Fibroblast of gingiva (primary cell): ENCODE measurements around the gene NSD2.
A peak's percentile ranks its signal among the peaks of the same experiment; 100 is the strongest.
"Not testable (repeated sequence)": the region's sequence is repeated elsewhere in the genome, so short reads cannot be mapped to it uniquely, and the experiment has no call there.

Source experiments
- DNase-seq: peaks from one replicate; pipeline ENCODE4 v3.0.0-alpha.2; 2011; ENCODE audit warnings: low read depth

The NSD2 gene

DNA sequence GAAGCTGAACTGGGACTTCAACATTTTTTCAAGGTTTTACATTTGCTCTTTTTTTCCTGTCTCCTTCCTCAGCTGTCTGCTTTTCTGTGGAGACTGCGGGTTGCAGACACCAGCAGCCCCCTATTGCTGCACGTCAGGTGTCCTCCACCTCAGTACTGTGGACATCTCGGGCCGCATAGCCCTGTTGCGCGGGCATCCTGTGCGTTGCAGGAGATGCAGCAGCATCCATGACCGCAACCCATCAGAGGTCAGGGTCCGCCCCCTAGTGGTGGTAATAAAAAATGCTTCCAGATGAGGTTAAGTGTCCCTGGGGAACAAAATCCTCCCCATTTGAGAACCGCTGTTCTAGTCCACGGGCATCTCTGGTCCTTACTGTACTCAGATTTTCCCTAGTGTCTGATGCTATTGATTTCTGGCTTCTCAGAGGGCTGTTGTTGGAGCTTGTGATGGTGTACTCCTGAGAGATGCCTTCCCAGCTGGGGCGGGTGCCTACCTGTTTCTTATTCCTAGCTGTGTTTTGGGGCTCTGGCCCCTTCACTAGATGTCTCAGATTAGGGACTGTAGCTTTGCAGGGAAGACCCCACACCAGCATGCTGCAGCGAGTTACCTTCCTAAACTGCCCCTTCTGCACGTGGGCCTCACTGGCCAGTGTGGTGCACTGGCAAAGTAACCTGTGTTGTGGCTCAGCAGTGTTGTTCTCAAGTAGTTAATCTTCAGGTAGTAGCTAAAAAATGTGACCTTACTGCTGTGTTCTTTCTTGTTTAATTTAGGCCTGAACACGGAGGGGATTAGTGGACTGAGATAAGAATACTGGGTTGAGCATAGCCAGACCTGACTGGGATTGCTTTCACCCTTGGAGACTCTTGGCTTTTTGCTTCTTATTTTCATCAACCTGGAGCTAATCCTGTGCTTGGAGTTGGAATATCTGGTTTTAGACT, 28.2 kb downstream of the NSD2 start:
- peak; percentile 74 for DNase-seq

DNA sequence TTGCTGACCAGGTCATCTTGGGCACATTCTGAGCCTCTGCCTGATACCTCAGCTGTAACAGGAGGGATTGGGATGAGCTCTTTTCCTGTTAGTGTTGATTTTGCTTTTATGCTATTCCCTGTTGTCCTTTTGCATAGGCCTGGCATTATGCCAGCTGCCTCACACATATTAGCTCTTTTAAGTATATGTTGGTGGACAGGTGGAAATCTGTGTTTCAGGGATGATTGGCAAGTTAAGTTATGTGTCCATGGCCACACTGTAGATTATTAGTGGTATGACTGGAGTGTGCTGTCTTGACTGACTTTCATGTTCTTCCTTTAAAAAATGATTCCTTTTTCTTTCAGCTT, 28.9 kb downstream of the NSD2 start:
- no peak for DNase-seq

DNA sequence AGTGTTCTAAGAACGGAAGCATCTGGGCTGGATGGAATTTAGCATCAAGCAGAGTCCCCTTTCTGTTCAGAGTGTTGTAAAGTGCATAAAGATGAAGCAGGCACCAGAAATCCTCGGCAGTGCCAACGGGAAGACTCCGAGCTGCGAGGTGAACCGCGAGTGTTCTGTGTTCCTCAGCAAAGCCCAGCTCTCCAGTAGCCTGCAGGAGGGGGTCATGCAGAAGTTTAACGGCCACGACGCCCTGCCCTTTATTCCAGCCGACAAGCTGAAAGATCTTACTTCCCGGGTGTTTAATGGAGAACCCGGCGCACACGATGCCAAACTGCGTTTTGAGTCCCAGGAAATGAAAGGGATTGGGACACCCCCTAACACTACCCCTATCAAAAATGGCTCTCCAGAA, 29.4 kb downstream of the NSD2 start:
- DNase-seq: no peak

DNA sequence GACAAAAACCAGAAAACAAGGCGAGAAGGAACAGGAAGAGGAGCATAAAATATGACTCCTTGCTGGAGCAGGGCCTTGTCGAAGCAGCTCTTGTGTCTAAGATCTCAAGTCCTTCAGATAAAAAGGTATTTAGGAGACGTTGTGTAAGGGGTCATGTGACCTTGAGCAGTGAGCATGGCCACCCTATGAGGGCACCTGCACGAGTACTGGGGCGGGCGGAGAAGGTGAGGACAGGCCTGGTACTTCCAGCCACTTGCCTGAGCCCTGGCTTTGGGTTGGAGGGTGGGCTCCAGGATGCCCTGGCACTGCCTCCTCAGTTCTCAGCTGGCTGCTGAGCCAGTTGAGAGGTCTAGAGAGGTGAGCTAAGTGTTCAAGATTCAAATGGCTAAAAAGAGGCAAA, 29.9 kb downstream of the NSD2 start:
- no peak for DNase-seq

DNA sequence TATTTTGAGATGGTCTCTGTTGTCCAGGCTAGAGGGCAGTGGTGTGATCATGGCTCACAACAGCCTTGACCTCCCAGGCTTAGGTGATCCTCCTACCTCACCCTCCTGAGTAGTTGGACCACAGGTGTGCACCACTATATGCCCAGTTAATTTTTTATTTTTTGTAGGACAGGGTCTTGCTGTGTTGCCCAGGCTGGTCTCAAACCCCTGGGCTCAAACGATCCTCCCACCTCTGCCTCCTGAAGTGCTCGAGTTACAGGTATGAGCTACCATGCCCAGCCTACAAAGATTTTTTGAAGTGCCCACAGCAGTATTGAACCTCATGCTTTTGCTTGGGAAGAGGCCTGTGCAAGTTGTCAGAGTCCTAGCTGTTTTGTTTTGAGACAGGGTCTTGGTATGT, 31.1 kb downstream of the NSD2 start:
- no peak for DNase-seq

DNA sequence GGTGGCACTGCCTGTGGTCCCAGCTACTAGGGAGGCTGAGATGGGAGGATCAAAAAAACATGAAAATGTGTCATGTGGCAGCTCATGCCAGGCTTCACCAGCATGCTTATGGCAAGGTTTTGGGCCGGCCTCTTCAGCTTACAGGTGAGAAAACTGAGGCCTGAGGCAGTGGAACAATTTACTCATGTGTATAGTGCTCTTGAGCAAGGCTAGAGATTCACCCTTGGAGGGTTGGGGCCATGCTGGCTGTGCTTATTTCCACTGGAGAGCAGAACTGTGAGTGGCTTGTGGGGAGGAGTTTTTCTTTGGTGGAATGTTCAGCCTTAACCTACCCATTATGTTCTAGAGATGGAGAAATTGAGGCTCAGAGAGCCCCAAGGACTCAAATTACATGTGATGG, 31.8 kb downstream of the NSD2 start:
- DNase-seq: no peak

DNA sequence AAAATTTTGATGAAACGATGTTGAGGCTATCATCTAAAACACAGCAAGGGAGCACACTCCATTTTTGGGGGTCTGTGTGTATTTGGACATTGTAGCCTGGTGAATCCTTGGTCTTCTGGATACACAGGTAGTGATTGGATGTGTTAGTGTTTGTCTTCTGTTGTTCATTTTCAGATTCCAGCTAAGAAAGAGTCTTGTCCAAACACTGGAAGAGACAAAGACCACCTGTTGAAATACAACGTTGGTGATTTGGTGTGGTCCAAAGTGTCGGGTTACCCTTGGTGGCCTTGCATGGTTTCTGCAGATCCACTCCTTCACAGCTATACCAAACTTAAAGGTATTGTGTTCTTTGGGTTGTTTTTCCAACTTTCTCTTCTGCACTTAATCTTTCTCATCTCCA, 32.8 kb downstream of the NSD2 start:
- DNase-seq: no peak

DNA sequence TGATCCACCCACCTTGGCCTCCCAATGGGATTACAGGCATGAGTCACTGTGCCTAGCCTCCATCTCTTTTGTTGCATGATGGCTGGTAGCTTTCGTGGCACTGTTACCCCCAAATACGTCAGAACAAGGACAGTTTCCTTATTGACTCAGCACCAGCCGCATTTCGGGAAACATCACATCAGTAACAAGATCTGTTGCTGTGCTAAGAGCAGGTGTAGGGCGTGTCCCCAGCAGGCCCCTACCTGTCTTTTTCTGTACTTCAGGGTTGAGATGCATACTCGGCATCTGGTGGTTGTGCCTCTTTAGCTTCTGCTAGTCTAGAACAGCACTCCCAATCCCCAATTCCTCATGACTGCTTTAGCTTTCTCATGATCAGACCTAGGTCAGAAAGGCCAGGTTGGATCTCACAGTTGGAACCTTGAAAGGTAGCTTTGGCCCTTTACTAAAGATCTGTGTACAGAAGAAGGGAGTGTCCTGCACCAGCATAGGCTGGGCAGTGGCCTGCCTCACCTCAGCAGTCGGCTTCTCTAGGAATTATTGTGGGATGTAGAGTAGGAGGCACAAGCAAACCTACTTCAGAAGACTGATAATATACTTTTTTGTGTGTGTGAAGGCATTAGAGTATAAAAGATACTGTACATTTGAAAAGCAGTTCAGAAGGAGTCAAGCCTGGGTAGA, 36.8 kb downstream of the NSD2 start:
- no peak for DNase-seq

DNA sequence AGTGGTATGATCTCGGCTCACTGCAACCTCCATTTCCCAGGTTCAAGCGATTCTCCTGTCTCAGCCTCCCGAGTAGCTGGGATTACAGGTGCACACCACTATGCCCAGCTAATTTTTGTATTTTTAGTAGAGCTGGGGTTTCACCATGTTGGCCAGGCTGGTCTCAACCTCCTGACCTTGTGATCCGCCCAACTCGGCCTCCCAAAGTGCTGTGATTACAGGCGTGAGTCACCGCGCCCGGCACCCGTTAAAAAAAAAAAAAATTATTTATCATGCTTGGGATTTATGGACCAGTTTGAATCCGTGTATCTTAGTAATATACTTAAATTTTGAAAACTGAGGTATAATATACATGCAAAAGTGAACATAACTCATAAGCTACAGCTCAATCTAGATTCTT, 38.5 kb downstream of the NSD2 start:
- not testable (repeated sequence) for DNase-seq

DNA sequence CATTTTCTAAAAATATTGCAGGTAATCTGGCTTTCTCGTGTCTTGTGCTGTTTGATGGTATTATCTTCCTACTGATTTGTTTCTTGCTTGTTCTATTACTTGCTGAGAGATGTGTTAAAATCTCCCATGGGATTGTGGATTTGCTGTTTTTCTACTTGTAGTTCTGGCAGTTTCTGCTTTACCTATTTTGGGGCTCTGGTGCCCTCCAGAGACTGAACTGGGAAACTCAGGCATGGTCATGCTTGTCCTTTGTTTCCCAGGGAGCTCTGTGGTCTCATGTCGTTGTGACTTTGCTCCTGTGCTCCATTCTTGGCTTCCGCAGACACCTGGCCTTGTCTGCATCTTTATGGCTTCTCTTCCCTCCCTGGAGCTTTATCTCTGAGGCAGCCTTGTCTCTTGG, 39.5 kb downstream of the NSD2 start:
- peak; percentile 71 for DNase-seq

DNA sequence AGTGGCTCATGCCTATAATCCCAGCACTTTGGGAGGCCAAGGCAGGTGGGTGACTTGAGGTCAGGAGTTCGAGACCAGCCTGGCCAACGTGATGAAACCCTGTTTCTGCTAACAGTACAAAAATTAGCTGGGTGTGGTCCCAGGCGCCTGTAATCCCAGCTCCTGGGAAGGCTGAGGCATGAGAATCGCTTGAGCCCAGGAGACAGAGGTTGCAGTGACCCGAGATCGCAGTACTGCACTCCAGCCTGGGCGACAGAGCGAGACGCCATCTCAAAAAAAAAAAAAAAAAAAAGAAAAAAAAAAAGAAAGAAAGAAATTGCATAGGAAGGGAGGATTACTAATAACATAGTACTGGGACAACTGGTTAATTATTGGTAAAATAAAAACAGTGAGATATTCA, 40.1 kb downstream of the NSD2 start:
- not testable (repeated sequence) for DNase-seq

DNA sequence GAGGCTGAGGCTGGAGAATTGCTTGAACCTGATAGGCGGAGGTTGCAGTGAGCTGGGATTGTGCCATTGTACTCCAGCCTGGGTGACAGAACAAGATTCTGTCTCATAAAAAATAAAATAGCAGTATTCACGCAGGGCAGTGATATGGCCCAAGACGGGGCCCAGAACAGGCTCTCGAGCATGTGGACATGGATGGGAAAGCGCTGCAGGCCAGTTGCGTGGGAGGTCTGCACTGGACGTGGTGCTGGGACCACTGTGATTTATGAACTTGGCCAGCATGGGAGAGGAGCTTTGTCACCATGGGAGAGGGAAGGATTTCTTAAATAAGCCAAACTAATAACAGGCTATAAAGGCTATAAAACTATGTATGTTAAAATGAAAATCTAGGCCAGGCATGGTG, 51.6 kb downstream of the NSD2 start:
- no peak for DNase-seq

DNA sequence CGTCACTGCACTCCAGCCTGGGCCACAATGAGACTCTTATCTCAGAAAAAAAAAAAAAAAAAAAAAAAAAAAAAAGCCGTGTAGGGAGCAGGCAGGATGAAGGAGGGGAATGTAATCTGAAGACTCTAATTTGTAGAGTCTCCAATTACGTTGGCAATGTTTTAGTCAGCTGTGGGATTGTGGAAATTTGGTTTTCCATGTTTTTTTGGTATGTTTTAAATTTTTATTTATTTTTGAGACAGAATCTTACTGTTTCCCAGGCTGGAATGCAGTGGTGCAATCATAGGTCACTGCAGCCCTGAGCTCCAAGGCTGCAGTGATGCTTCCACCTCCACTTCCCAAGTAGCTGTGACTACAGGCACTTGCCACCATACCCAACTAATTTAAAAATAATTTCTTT, 56.5 kb downstream of the NSD2 start:
- peak; percentile 61 for DNase-seq

DNA sequence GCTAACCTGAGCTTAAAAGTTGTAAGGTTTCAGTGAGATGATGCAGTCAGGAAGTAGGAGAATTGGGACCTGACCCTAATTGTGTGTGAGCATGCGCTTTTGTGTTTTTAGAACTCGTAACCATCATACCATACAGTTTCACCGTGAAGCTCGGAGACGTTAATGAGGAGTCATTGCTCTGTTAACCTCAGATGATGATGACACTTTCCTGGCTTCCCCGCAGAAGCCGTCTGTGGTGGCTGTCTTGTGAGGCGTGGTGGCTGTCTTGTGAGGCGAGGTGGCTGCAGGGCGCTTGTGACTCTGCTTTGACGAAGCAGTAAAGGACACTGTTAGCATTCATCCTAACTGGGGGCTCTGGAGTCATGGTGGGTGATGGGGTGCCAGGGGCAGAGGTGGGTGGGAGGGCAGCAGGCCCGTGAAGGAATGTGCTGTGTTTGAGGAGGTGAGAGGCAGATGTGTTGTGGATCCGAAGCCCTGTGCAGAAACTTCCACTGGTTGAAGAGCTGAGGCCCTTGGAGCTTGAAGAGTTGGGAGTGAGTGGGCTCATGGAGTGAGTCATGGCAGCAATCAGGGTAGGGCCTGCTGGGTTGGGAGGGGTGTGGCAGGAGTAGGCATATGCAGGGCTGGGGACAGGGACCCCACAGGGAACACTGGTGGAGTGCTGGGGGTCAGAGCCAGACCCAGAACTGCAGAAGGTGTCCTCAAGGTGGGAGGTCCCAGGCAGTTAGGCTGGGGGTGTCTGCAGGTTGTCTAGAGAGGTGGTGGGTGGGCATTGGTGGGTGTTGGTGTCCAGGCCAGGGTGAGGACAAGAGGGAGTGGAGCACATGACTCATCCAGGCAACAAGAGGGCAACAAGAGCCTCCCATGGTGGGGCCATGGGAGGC, 57.4 kb downstream of the NSD2 start:
- DNase-seq: no peak

DNA sequence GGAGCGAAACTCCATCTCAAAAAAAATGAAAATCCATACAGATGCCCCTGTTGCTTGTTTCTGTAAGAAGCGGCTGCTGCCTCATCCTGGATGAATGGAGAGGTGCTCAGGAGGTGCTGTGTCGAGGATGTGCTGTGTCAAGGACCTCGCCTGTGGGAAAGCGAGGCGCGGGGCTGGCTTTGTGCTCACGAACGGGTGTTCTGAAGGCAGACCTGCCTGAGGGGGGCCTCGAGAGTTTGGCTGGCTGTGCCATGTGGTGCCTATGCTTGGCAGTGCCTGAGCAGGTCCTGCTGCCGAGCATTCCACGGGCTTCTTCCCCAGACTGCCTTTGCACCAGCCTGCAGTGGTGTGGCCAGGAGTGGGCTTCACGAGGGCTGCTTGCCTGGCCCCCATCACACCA, 61.5 kb downstream of the NSD2 start:
- no peak for DNase-seq

DNA sequence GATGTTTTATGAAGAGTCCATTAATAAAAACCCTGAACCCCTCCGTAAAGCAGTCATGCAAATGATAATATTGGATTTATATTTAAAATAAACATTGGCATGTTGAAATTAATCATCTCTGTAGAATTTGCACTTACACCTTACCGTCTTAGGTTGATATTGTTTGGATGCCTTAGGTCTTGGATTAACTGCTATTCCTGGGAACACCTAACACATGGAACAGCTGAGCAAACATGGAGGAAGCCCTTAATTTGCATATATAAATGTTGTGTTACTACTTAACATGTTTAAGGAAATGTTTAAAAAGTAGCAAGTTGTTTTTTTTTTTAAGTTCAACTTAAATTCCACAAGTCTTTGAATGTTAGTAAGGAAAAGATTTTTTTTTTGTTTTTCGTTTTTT, 62.5 kb downstream of the NSD2 start:
- no peak for DNase-seq

DNA sequence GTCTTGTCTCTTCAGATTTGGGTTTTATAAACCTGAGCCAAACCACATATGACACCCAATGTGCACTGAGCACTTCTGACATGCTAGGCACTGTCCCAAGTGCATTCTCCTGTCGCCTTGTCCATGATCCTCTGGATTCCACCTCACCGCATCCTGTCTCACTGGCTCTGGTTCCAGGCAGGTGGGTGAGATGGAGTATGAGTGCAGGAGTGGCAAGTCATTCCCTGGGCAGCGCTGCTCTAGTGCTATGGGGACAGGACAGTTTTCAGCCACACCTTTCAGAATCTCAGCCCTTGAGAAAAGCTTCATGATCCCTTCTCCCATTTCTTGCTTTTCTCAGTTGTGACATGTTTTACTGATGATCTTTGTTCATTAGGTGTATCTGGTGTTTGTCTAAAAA, 66.4 kb downstream of the NSD2 start:
- DNase-seq: no peak

DNA sequence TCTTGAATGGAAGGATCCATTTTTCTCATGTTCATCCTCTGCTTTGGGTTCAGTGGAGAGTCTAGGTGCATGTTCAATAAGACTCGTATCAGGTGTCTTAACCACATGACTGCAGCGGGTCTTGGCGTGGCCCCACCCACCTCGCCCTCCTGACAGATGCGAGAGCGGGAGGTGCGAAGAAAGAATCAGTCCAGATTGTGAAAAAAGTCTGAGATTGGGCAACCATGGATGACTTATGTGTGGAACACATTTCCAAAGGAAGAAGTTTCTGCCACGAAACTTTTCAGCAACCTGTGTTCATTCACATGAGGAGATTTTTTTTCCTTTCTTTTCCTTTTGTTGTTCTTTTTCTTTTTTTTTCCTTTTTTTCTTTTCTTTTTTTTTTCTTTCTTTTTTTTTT, 66.8 kb downstream of the NSD2 start:
- peak; percentile 18 for DNase-seq

DNA sequence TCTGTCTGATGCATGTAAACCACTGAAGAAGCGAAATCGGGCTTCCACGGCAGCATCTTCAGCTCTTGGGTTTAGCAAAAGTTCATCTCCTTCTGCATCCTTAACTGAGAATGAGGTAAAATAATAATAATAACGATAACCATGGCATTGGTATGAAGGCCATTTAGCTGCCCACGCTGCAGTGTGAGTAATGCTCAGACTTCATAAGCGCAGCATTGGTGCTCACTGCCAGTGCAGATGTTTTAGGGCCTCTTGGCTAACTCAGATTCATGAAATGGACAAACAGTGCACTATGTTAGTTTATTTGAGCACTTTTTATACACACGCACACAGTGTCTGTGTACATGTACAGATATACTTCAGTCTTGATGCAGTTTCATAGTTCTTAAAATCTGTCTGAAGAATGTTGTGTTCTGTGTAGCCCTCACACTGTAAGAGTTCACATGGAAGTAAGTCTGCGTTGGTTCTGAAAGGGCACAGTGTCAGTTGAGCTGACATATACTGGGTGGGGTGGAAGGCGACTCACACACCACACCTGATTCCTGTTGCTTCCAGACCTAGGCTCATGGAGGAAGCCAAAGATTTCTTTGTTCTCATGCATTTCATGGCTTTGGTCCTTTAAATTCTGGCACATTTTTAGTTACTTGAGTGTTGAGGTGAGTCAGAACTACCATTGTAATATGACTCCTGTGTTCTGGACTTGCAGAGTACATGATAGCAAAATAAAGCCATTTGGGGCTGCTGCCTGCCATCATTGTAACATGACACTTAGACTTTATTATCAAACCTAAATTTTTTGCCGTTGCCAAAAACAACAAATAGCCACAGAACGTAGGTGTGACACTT, 68.7 kb downstream of the NSD2 start:
- DNase-seq: peak; percentile 80

DNA sequence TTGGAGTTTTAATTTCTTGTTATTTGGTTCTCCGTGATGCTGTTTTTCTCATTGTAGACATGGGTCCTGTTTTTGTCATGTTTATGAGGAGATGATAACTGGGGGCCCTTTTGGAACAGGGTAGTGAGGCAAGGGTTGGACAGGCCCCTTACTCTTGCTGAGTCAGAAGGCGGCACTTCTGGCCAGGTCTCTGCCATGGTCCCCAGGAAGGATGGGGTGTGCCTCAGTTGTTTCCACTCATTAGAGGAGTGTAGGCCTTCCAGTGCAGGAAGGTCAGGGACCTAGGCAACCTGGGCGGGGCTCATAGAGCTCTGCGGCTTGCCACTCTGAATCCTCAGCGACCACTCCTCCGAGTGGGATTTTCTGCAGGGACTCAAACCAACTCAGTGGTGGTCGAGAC, 69.4 kb downstream of the NSD2 start:
- no peak for DNase-seq

DNA sequence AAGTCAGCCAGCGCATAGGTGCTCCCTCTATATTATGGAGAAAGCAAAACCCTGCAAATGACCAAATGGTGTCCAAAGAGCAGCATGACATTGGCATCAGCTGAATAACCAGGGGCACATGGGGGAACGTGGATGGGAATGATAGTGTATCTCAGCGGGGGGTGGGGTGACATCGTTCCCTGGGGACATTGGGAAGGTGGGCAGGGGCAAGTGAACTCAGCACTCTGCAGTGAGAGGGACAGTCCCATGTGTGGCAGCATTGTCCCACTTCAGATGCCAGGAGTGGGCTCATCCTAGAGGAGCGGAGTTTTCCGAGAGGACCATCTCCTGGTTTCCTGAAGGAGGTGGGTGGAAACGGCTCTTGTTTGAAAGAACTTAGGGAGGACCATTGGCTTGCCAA, 72.7 kb downstream of the NSD2 start:
- no peak for DNase-seq
